SU-DHL-6 (cell line): ENCODE results near the gene HID1.

Source experiments
- H2AFZ ChIP-seq: fragments of 200-600 bp; sonication (generic); 2 replicates; pipeline ENCODE4 v1.6.1; 2014; ENCODE audit warnings: low read depth, mild to moderate bottlenecking, moderate library complexity, mixed read lengths, antibody characterized with exemption, low read length; ENCODE audit not compliant: severe bottlenecking
- H3F3A ChIP-seq: fragments of 200-600 bp; shearing (Covaris generic); 2 replicates; pipeline ENCODE4 v1.6.0; 2016; ENCODE audit warnings: antibody characterized with exemption, mild to moderate bottlenecking; ENCODE audit not compliant: insufficient read depth
- H3K27ac ChIP-seq: fragments of 200-600 bp; sonication (generic); 2 replicates; pipeline ENCODE4 v1.5.1; 2016; ENCODE audit warnings: low read depth, mild to moderate bottlenecking, low read length, moderate library complexity, mixed read lengths
- H3K27me3 ChIP-seq: fragments of 200-600 bp; sonication (generic), shearing (Covaris generic); 2 replicates; pipeline ENCODE4 v1.6.0; 2014; ENCODE audit warnings: mild to moderate bottlenecking, low read length
- H3K36me3 ChIP-seq: fragments of 200-600 bp; sonication (generic); 2 replicates; pipeline ENCODE4 v1.6.1; 2014; ENCODE audit warnings: mild to moderate bottlenecking, low read length, mixed read lengths
- H3K4me2 ChIP-seq: fragments of 300-600, 200-600 bp; shearing (Covaris generic), sonication (generic); 2 replicates; pipeline ENCODE4 v1.6.0; 2014; ENCODE audit warnings: low read length, low read depth, mild to moderate bottlenecking; ENCODE audit not compliant: poor library complexity, severe bottlenecking
- H3K4me3 ChIP-seq: fragments of 200-600 bp; sonication (generic); 2 replicates; pipeline ENCODE4 v1.5.1; 2014; ENCODE audit warnings: antibody characterized with exemption, low read length, mild to moderate bottlenecking, mixed read lengths; ENCODE audit not compliant: insufficient read depth, poor library complexity, severe bottlenecking
- H3K79me2 ChIP-seq: fragments of 200-600 bp; sonication (generic); 2 replicates; pipeline ENCODE4 v1.6.1; 2014; ENCODE audit warnings: mild to moderate bottlenecking, low read length, moderate library complexity; ENCODE audit not compliant: insufficient read depth
- H3K9ac ChIP-seq: fragments of 200-600 bp; sonication (generic); 2 replicates; pipeline ENCODE4 v1.7.0; 2014; ENCODE audit warnings: mild to moderate bottlenecking, low read length
- H3K9me2 ChIP-seq: fragments of 200-600 bp; sonication (generic); replicated peaks from 2 replicates; pipeline ENCODE4 v1.6.1; 2014; ENCODE audit warnings: low read length; ENCODE audit not compliant: insufficient read depth
- H3K9me3 ChIP-seq: fragments of 200-600 bp; sonication (generic); 2 replicates; pipeline ENCODE4 v1.6.1; 2014; ENCODE audit warnings: low read length, mixed read lengths; ENCODE audit not compliant: insufficient read depth
- H4K20me1 ChIP-seq: fragments of 200-600 bp; sonication (generic); 2 replicates; pipeline ENCODE4 v1.6.1; 2014; ENCODE audit warnings: low read depth, mild to moderate bottlenecking, antibody characterized with exemption, low read length, moderate library complexity, mixed read lengths
- EZH2phosphoT487 ChIP-seq: fragments of 200-600 bp; sonication (generic), shearing (Covaris generic); conservative IDR thresholded peaks from 2 replicates; pipeline ENCODE4 v1.6.1; 2018; ENCODE audit warnings: mild to moderate bottlenecking, antibody characterized with exemption, low read length, moderate library complexity, mixed read lengths
- TF ChIP-seq, protein P1 (sequence below): fragments of 200-600 bp; sonication (generic); IDR thresholded peaks from one replicate; pipeline ENCODE4 v1.5.1; 2017; ENCODE audit warnings: antibody characterized with exemption, mild to moderate bottlenecking, low read length, moderate library complexity; ENCODE audit not compliant: insufficient read depth, poor library complexity, severe bottlenecking

Gene HID1

DNA sequence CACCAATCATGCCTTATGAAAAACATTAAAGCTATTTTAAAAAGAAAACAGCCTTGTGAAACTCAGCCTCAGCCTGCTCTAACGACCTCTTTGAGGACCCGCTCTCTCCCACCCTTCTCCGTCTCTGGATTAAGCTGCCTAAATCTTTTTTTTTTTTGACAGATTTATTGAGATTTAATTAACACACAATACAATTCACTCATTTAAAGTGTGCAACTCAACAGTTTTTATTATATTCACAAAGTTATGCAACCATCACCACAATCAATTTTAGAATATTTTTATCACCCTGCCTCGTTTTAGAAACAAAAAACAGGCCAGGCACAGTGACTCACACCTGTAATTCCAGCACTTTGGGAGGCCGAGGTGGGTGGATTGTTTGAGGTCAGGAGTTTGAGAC, 23.3 kb upstream of the HID1 start:
- H3K9me2 ChIP-seq, result no peaks in the 10 kb centered on the region
- TF ChIP-seq EZH2phosphoT487, result no peak
- TF ChIP-seq, protein P1, sequence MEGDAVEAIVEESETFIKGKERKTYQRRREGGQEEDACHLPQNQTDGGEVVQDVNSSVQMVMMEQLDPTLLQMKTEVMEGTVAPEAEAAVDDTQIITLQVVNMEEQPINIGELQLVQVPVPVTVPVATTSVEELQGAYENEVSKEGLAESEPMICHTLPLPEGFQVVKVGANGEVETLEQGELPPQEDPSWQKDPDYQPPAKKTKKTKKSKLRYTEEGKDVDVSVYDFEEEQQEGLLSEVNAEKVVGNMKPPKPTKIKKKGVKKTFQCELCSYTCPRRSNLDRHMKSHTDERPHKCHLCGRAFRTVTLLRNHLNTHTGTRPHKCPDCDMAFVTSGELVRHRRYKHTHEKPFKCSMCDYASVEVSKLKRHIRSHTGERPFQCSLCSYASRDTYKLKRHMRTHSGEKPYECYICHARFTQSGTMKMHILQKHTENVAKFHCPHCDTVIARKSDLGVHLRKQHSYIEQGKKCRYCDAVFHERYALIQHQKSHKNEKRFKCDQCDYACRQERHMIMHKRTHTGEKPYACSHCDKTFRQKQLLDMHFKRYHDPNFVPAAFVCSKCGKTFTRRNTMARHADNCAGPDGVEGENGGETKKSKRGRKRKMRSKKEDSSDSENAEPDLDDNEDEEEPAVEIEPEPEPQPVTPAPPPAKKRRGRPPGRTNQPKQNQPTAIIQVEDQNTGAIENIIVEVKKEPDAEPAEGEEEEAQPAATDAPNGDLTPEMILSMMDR, result no peak
- no peak overlapping the region for H3K4me3 ChIP-seq
- no peak overlapping the region for H3K27ac ChIP-seq
- no peak overlapping the region for H3K9ac ChIP-seq
- no peaks in the 10 kb centered on the region for H4K20me1 ChIP-seq
- no peaks in the 10 kb centered on the region for H3K79me2 ChIP-seq
- H3K4me2 ChIP-seq, result no peak overlapping the region
- no peaks in the 10 kb centered on the region for H3F3A ChIP-seq
- no peaks in the 10 kb centered on the region for H3K27me3 ChIP-seq
- H3K9me3 ChIP-seq, result no peaks in the 10 kb centered on the region
- H3K36me3 ChIP-seq, result no peaks in the 10 kb centered on the region
- no peak overlapping the region for H2AFZ ChIP-seq

DNA sequence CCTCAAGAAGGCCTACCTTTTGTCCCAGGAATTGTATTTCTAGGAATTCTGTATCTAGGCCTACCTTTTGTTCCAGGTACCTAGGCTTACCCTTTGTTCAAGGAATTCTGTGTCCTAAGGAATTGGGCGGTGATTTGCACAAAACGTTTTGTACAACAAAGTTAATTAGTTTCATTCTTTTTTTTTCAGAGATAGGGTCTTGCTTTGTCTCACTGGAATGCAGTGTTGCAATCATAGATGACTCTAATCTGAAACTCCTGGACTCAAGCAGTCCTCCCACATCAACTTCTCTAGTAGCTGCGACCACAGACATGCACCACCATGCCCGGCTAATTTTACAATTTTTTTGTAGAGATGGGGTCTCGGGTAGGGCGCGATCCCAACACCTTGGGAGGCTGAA, 21.9 kb upstream of the HID1 start:
- TF ChIP-seq, protein P1, result no peak
- no peak for TF ChIP-seq EZH2phosphoT487
- no peak overlapping the region for H3K9ac ChIP-seq
- no peak overlapping the region for H3K4me2 ChIP-seq
- no peak overlapping the region for H3K4me3 ChIP-seq
- H3F3A ChIP-seq, result no peaks in the 10 kb centered on the region
- H3K27ac ChIP-seq, result no peak overlapping the region
- no peaks in the 10 kb centered on the region for H3K9me3 ChIP-seq
- H3K79me2 ChIP-seq, result no peaks in the 10 kb centered on the region
- H3K36me3 ChIP-seq, result no peaks in the 10 kb centered on the region
- H4K20me1 ChIP-seq, result no peaks in the 10 kb centered on the region
- no peaks in the 10 kb centered on the region for H3K27me3 ChIP-seq
- H2AFZ ChIP-seq, result no peak overlapping the region
- H3K9me2 ChIP-seq, result no peaks in the 10 kb centered on the region

- H3K27ac ChIP-seq, result no peak overlapping the region
- H3K9me3 ChIP-seq, result no peaks in the 10 kb centered on the region
- TF ChIP-seq, protein P1, result no peak
- TF ChIP-seq EZH2phosphoT487, result no peak
- H3K27me3 ChIP-seq, result no peaks in the 10 kb centered on the region
- no peaks in the 10 kb centered on the region for H3K36me3 ChIP-seq
- H3K79me2 ChIP-seq, result no peaks in the 10 kb centered on the region
- H3K9me2 ChIP-seq, result no peaks in the 10 kb centered on the region
- no peak overlapping the region for H3K4me3 ChIP-seq
- no peaks in the 10 kb centered on the region for H3F3A ChIP-seq
- no peak overlapping the region for H3K4me2 ChIP-seq
- no peaks in the 10 kb centered on the region for H4K20me1 ChIP-seq
- H2AFZ ChIP-seq, result no peak overlapping the region
- H3K9ac ChIP-seq, result no peak overlapping the region
Observed at GRCh38 chr17:74992223-74992622, 19.7 kb upstream of the HID1 start.
